Measurements from ENCODE around the gene CCDC102B.

DNA sequence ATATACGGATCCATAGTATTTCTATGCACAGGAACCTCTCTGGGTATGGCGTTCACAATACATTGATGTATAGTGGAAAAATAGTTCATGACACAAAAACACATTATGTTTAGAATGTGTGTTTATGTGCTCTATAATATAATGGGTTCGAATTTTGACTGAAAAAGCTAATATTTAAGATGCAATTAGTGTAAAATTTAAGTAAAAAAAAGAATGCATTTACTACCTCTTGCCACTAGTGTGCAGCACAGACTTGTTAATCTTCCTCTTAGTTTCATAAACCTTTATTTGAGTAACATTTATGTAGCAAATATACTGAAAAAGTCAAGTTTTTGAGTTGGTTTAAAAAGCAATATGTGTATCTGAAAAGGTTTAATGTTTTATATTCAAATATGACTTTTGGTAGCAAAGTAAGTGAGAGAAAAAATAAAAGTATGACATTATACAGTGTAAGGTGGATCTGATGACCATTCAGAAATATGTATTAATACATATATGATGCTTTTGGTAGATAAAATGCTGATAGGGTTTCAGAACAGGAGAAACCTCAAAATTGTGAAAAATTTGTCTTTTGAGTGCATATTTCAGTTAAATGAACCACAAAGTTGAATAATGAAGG, 49.4 kb downstream of the CCDC102B start:
- TF ChIP-seq POLR2AphosphoS5 (IDR thresholded peaks at IDR 0.05; ENCODE audit: borderline replicate concordance, low read depth, low read length) = no peak
- no peak for TF ChIP-seq EZH2 (IDR thresholded peaks at IDR 0.05)

All from SK-N-MC (cell line).